ENCODE measurements around the gene MACROH2A1.
A peak's percentile ranks its signal among the peaks of the same experiment; 100 is the strongest.

Gene MACROH2A1

GRCh38 chr5:135353952-135354721, 44.9 kb downstream of the MACROH2A1 start:
- FAIRE-seq (no peak), DNase-seq (ENCODE audit: insufficient read length, low spot score) (peak; percentile 43)
- TF ChIP-seq POLR2A (IDR thresholded peaks at IDR 0.05; ENCODE audit: low read depth, low read length): no peak

DNA sequence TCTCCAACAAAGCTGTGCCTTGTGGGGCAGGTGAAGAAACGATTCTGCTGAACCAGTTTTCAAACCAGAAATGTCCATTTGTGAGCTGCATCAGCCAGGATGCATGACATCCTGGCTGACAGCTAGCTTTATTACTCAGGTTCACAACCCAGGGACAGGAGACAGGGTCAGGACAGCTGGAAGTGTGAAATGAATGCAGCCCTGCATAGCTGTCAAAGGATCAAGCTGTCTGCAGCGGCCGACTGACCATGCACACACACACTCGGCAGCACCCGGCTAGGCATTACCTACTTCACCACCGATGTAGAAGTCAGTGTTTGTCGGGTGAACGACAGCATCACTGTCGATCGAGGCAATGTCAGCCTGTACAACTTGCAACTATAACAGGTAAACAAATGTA, 48.5 kb downstream of the MACROH2A1 start:
- no peak for FAIRE-seq
- TF ChIP-seq POLR2A (IDR thresholded peaks at IDR 0.05; ENCODE audit: low read depth, low read length): no peak
- DNase-seq (ENCODE audit: insufficient read length, low spot score): no peak

DNA sequence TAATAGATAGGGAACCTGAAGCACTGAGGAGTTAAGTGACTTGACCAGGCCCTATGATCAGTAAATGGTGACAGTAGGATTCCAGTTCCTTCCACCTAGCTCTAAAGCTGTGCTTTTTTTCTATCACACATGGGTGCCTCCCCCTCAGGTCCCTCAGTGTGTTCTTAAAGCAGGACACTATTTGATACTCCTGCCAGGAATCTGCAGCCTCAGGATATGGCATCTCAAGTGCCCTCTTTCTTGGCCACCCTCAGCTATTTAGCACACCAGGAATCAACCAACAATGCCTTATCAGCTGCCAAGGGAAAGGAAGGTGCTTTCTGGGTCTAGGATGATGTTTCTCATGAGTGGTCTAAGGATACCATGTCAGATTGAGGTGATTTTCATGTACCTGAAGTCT, 49.1 kb downstream of the MACROH2A1 start:
- no peak for FAIRE-seq
- DNase-seq (ENCODE audit: insufficient read length, low spot score): no peak
- no peak for TF ChIP-seq POLR2A (IDR thresholded peaks at IDR 0.05; ENCODE audit: low read depth, low read length)

DNA sequence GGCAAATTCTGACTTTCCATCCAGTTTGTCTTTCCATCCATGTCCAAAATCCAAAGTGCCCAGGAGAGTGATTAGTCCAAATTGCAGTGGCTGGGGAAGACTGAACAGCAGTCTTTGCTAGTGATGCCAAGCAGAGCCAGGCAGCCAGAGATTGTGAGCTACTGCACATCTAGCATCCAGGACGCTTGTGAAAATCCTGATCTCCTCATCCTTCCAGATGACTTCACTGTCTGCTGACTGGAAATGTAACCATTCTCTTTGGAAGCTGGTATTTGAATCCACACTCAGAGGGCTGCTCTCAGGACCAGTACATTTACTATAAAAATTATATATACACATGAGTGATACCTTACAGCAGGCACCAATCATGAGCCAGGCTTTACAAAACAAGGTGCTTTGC, 49.6 kb downstream of the MACROH2A1 start:
- no peak for DNase-seq (ENCODE audit: insufficient read length, low spot score)
- no peak for FAIRE-seq
- no peak for TF ChIP-seq POLR2A (IDR thresholded peaks at IDR 0.05; ENCODE audit: low read depth, low read length)

DNA sequence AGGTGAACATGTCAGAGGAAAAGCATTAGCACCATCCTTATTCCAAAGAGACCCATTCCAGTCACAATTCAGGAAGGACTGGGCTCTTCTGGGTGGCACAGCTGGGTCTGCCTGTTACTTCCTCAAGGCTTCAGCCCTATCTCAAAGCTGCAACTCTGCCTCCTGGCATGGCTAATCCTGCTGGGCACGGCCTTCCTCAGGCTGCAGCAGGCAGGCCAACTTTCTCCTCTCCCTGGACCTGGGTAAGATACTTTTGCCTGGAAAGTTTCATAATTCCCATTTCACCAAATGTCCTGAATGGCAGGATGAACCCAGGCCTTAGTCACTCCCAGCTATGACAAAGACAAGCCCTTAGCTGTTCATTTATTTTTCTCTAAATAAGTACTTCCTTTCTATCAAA, 50.1 kb downstream of the MACROH2A1 start:
- FAIRE-seq: no peak
- TF ChIP-seq POLR2A (IDR thresholded peaks at IDR 0.05; ENCODE audit: low read depth, low read length): no peak
- DNase-seq (ENCODE audit: insufficient read length, low spot score): no peak

DNA sequence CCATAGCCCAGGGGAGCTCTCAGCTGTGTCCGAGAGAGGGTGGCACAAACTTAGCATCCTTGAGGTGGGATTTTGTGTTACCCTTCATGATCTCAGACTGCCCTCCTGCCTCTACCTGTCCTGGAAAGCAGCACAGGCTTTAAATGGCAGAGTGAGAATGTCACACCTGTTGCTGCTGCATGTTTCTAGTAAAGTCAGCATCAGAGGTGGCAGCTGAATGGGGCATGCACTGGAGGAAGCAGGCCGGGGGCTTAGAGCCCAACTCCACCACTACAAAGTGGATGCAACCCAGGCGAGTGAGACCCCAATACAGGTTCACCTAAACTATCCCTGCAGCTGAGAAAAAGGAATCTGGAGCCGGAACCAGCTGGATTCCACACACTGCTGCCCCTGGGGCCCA, 51.6 kb downstream of the MACROH2A1 start:
- FAIRE-seq: no peak
- no peak for TF ChIP-seq POLR2A (IDR thresholded peaks at IDR 0.05; ENCODE audit: low read depth, low read length)
- DNase-seq (ENCODE audit: insufficient read length, low spot score): no peak

- DNase-seq (ENCODE audit: insufficient read length, low spot score): no peak
- no peak for TF ChIP-seq POLR2A (IDR thresholded peaks at IDR 0.05; ENCODE audit: low read depth, low read length)
- no peak for FAIRE-seq
Measured at GRCh38 chr5:135345956-135346731, 52.9 kb downstream of the MACROH2A1 start.

DNA sequence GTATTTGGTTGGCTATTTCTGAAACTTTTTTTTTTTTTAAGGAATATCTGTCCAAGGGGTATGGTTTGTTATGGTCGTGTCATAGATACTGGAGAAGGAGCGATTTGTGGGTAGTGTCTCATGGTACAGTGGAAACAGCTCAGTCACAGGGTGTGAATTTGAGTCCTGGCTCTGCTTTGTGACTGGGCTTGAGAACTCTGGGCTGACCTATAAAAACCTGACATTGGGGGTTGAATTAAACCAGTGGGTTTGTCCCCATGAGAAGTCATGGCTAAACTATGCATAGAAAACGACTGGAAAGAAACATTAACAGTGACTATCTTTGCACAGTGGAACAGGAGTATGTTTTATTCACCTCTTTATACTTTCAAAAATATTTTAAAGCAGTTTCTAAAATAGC, 54.7 kb downstream of the MACROH2A1 start:
- no peak for TF ChIP-seq POLR2A (IDR thresholded peaks at IDR 0.05; ENCODE audit: low read depth, low read length)
- FAIRE-seq (no peak), DNase-seq (ENCODE audit: insufficient read length, low spot score) (no peak)

- no peak for TF ChIP-seq POLR2A (IDR thresholded peaks at IDR 0.05; ENCODE audit: low read depth, low read length)
- peak; percentile 42 for DNase-seq (ENCODE audit: insufficient read length, low spot score)
- no peak for FAIRE-seq
Measured at GRCh38 chr5:135343413-135343812, 55.6 kb downstream of the MACROH2A1 start.

DNA sequence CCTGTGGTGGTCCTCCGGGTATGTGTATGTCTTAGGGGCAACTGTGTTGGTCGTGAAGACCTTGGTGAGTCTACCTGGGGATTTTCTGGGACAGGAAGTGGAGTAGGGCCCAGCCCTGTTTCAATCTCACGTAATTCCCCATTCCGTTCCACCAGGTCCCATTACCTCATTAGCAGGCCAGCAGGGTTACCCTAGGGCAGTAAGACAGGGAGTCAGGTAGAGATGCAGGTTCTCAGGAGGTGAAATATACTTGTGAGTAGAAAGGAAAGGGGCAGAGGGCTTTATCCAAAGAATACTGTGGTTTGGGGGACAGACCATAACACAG, 56.5 kb downstream of the MACROH2A1 start:
- FAIRE-seq: no peak
- TF ChIP-seq POLR2A (IDR thresholded peaks at IDR 0.05; ENCODE audit: low read depth, low read length): no peak
- no peak for DNase-seq (ENCODE audit: insufficient read length, low spot score)

DNA sequence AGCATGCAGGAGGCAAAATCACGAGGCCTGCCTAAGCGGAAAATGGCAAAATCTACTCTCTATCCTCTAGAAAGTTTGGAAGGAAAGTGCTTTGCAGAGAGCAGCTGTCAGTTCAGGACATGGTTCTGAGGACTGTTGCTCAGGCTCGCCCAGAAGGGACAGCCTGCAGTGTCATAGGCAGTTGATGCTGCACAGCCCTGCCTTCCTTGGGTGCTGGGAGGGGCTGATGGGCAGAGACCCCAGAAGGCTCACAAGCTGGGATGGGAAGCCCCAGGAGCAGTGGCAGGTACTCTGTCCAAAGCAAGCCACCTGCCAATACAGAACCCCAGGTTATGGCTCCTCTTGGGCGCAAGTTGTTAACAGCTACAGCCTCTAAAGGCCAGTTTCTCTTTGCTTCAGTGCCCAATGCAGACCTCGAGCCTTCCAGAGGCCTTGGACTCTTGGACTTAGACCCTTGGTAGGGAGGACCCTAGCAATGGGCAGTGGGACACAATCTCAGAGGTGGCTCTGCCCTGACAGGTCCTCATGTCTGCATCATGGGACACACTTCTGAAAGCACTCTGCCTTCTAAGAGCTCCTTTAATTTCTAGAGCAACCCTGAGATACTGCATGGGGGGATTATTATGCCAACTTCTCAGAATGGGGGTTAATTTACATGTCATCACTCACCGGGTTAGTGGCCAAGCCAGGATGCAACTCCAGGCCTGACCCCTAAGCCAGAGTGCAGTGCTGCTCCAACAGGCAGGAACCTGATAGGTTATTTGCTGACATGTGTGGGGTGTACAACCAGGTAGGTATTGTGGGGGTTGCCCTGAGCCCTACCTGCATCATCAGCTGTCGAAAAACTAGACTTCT, 57.1 kb downstream of the MACROH2A1 start:
- DNase-seq (ENCODE audit: insufficient read length, low spot score) (no peak), FAIRE-seq (no peak)
- no peak for TF ChIP-seq POLR2A (IDR thresholded peaks at IDR 0.05; ENCODE audit: low read depth, low read length)

DNA sequence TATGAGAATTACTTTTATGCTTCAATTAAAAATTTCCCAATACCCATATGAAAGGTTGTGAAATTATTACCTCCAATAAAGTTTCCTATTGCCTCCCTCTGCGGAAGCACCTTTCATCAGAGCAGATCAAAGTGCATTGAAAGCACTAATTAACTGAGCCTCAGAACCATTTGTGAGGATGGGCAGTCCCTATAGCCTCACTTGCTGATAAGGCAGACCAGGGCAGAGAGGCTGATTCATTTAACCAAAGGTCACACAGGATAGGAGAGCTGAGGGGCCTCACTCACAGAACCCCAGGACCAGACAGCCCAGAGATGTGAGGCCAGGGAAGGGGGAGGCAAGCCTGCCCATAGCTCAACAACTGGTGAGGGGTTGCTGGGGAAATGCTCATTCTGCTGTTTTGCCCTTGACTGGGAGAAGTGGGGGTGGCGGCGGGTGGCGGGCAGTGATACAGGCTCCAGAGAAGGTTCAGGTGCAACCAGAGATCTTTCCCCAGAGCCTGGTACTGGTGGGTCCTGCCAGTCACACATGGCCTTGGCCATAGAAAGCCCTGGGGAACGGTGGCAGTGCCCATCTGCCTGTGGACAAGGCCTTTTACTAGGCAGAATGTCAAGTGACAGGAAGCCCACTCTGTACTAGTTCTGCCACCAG, 57.9 kb downstream of the MACROH2A1 start:
- no peak for TF ChIP-seq POLR2A (IDR thresholded peaks at IDR 0.05; ENCODE audit: low read depth, low read length)
- DNase-seq (ENCODE audit: insufficient read length, low spot score) (no peak), FAIRE-seq (no peak)

GRCh38 chr5:135340568-135340967, 58.5 kb downstream of the MACROH2A1 start:
- DNase-seq (ENCODE audit: insufficient read length, low spot score) (no peak), FAIRE-seq (no peak)
- TF ChIP-seq POLR2A (IDR thresholded peaks at IDR 0.05; ENCODE audit: low read depth, low read length): no peak

- no peak for TF ChIP-seq POLR2A (IDR thresholded peaks at IDR 0.05; ENCODE audit: low read depth, low read length)
- FAIRE-seq (no peak), DNase-seq (ENCODE audit: insufficient read length, low spot score) (no peak)
Measured at GRCh38 chr5:135339623-135340022, 59.4 kb downstream of the MACROH2A1 start.

Data from H54 (cell line).